H9 (cell line): ENCODE measurements around the gene OGG1. TPM values are rescaled to one million over a fixed set of nuclear protein-coding genes. Genes with fewer than 3 reads are reported as not detected.

ENCODE experiments used
- DNase-seq: peaks from one replicate; pipeline ENCODE4 v3.0.0-alpha.2; 2017
- H2AFZ ChIP-seq: one replicate; pipeline ENCODE4 v1.6.1; 2013; ENCODE audit warnings: mild to moderate bottlenecking, low read length, control low read depth, moderate library complexity
- H2AK5ac ChIP-seq: 2 replicates; pipeline ENCODE4 v1.6.1; 2013; ENCODE audit warnings: low read length, control low read depth, mixed read lengths; ENCODE audit not compliant: insufficient read length
- H2BK120ac ChIP-seq: one replicate; pipeline ENCODE4 v1.6.1; 2013; ENCODE audit warnings: low read depth, mild to moderate bottlenecking, low read length, control low read depth, inconsistent platforms; ENCODE audit not compliant: poor library complexity, severe bottlenecking
- H2BK12ac ChIP-seq: 2 replicates; pipeline ENCODE4 v1.6.1; 2013; ENCODE audit warnings: low read length, control low read depth, mixed read lengths, low read depth; ENCODE audit not compliant: insufficient read length
- H2BK15ac ChIP-seq: 2 replicates; pipeline ENCODE4 v1.6.1; 2013; ENCODE audit warnings: low read depth, low read length, control low read depth
- H2BK20ac ChIP-seq: one replicate; pipeline ENCODE4 v1.6.1; 2013; ENCODE audit warnings: low read depth, mild to moderate bottlenecking, low read length, control low read depth, inconsistent platforms; ENCODE audit not compliant: poor library complexity, severe bottlenecking
- H2BK5ac ChIP-seq: 2 replicates; pipeline ENCODE4 v1.6.1; 2013; ENCODE audit warnings: low read length, control low read depth, mixed read lengths; ENCODE audit not compliant: insufficient read length
- H3K14ac ChIP-seq: 2 replicates; pipeline ENCODE4 v1.6.1; 2013; ENCODE audit warnings: low read length, control low read depth; ENCODE audit not compliant: insufficient read depth
- H3K18ac ChIP-seq: 2 replicates; pipeline ENCODE4 v1.6.1; 2013; ENCODE audit warnings: low read depth, mild to moderate bottlenecking, mixed read lengths, low read length, control low read depth; ENCODE audit not compliant: insufficient read length
- H3K23ac ChIP-seq: 2 replicates; pipeline ENCODE4 v1.6.1; 2013; ENCODE audit warnings: low read length, control low read depth, mixed read lengths, low read depth; ENCODE audit not compliant: insufficient read length
- H3K23me2 ChIP-seq: 2 replicates; pipeline ENCODE4 v1.6.1; 2013; ENCODE audit warnings: low read depth, mild to moderate bottlenecking, mixed read lengths, low read length, control low read depth; ENCODE audit not compliant: insufficient read length, poor library complexity, severe bottlenecking
- H3K27ac ChIP-seq: 2 replicates; pipeline ENCODE4 v1.5.1; 2013; ENCODE audit warnings: low read length, control low read depth, mixed read lengths, low read depth; ENCODE audit not compliant: insufficient read length
- H3K27me3 ChIP-seq: 2 replicates; pipeline ENCODE4 v1.6.1; 2013; ENCODE audit warnings: low read length, control low read depth, inconsistent platforms; ENCODE audit not compliant: insufficient read depth
- H3K4ac ChIP-seq: 2 replicates; pipeline ENCODE4 v1.6.1; 2013; ENCODE audit warnings: low read depth, mild to moderate bottlenecking, control low read depth, inconsistent platforms, low read length, moderate library complexity
- H3K4me1 ChIP-seq: 2 replicates; pipeline ENCODE4 v1.6.1; 2013; ENCODE audit warnings: low read length, control low read depth, inconsistent platforms; ENCODE audit not compliant: insufficient read depth
- H3K4me2 ChIP-seq: 2 replicates; pipeline ENCODE4 v1.6.1; 2013; ENCODE audit warnings: low read length, control low read depth, mixed read lengths; ENCODE audit not compliant: insufficient read length, insufficient read depth
- H3K56ac ChIP-seq: 2 replicates; pipeline ENCODE4 v1.6.1; 2013; ENCODE audit warnings: low read depth, mild to moderate bottlenecking, mixed read lengths, low read length, control low read depth; ENCODE audit not compliant: insufficient read length
- H3K79me1 ChIP-seq: 2 replicates; pipeline ENCODE4 v1.6.1; 2013; ENCODE audit warnings: low read depth, mild to moderate bottlenecking, moderate library complexity, low read length, control low read depth, inconsistent platforms; ENCODE audit not compliant: insufficient read depth, poor library complexity, severe bottlenecking
- H3K79me2 ChIP-seq: 2 replicates; pipeline ENCODE4 v1.6.1; 2013; ENCODE audit warnings: low read length, control low read depth, inconsistent platforms; ENCODE audit not compliant: insufficient read depth
- H3K9ac ChIP-seq: 2 replicates; pipeline ENCODE4 v1.6.1; 2013; ENCODE audit warnings: low read length, control low read depth, mixed read lengths; ENCODE audit not compliant: insufficient read length; ENCODE audit errors: extremely low read depth
- H3K9me3 ChIP-seq: one replicate; pipeline ENCODE4 v1.6.1; 2013; ENCODE audit warnings: low read depth, low read length, inconsistent platforms; ENCODE audit not compliant: control insufficient read depth
- H3T11ph ChIP-seq: one replicate; pipeline ENCODE4 v1.6.1; 2013; ENCODE audit warnings: mild to moderate bottlenecking, low read length, control low read depth, inconsistent platforms
- H4K20me1 ChIP-seq: one replicate; pipeline ENCODE4 v1.6.1; 2013; ENCODE audit not compliant: control insufficient read depth, insufficient read length, insufficient read depth
- H4K5ac ChIP-seq: 2 replicates; pipeline ENCODE4 v1.6.1; 2013; ENCODE audit warnings: low read depth, mild to moderate bottlenecking, mixed read lengths, low read length, control low read depth; ENCODE audit not compliant: insufficient read length
- H4K8ac ChIP-seq: replicated peaks from 2 replicates; pipeline ENCODE4 v1.6.1; 2013; ENCODE audit warnings: low read length, control low read depth, mixed read lengths, low read depth; ENCODE audit not compliant: insufficient read length
- H4K91ac ChIP-seq: 2 replicates; pipeline ENCODE4 v1.6.1; 2013; ENCODE audit warnings: low read depth, mild to moderate bottlenecking, moderate library complexity, mixed read lengths, low read length, control low read depth; ENCODE audit not compliant: insufficient read length
- H3K27ac Mint-ChIP-seq, 3 experiments: 2 replicates in 2 of 3; 3 replicates in 1 of 3; pipeline ENCODE4 v1.8.0; 2020 to 2021; ENCODE audit warnings: mixed read lengths in 3 of 3, mild to moderate bottlenecking in 1 of 3, moderate library complexity in 1 of 3
- H3K27me3 Mint-ChIP-seq: 2 replicates; pipeline ENCODE4 v1.8.0; 2021; ENCODE audit warnings: low read depth, mild to moderate bottlenecking, moderate library complexity, mixed read lengths
- H3K36me3 Mint-ChIP-seq, 3 experiments: 2 replicates in 2 of 3; 3 replicates in 1 of 3; pipeline ENCODE4 v1.8.0; 2020 to 2021; ENCODE audit warnings: low read depth in 3 of 3, mixed read lengths in 3 of 3; ENCODE audit not compliant: insufficient read depth in 1 of 3
- H3K4me1 Mint-ChIP-seq, 2 experiments: 2 replicates each; pipeline ENCODE4 v1.8.0; 2020; ENCODE audit warnings: mixed read lengths in 2 of 2
- H3K4me3 Mint-ChIP-seq, 2 experiments: 2 replicates in 1 of 2; 3 replicates in 1 of 2; pipeline ENCODE4 v1.8.0; 2020 to 2021; ENCODE audit warnings: mild to moderate bottlenecking in 2 of 2, mixed read lengths in 2 of 2, moderate library complexity in 1 of 2
- H3K9me3 Mint-ChIP-seq, 2 experiments: 2 replicates in 1 of 2; 3 replicates in 1 of 2; pipeline ENCODE4 v1.8.0; 2020; ENCODE audit warnings: mild to moderate bottlenecking in 2 of 2, mixed read lengths in 2 of 2, moderate library complexity in 1 of 2
- WGBS: extraction: QIAGEN DNeasy Blood & Tissue Kit; methylation state at CpG from one replicate; pipeline ENCODE4 v1.1.7; 2013; ENCODE audit warnings: missing lambda C conversion rate, low lambda C conversion rate, mixed read lengths; ENCODE audit not compliant: insufficient read length; ENCODE audit errors: extremely low coverage; 5-methylcytosine and 5-hydroxymethylcytosine counted together
- total RNA-seq: library from RNA; stranded (reverse); gene quantifications from 2 replicates; pipeline ENCODE4 v1.2.1, GENCODE V29; 2021
- TF ChIP-seq, protein P1 (sequence below): fragments of 200-600 bp; sonication (generic); conservative IDR thresholded peaks from 3 replicates; pipeline ENCODE4 v1.8.0; 2021; ENCODE audit warnings: antibody characterized with exemption, mild to moderate bottlenecking

OGG1 gene
- total RNA-seq, 1 experiment from 2014 or later = 43.4 TPM

DNA sequence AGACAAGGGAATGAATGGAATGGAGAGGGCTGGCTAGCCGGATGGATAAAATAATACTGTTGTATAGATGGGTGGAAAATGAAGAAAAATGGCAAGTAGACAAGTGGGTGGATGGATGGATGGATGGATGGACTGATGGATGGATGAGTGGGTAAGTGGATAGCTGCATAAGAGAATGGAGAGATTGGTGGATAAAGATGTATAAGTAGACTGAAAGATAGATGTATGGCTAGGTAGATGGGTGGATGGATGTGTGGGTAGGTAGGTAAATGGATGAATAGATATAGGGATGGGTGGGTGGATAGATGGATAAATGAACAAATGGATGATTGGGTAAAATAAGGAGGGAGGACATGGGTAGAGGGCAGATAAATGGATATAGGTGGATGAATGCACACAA is 32.2 kb upstream of the OGG1 start:
- H3K27ac Mint-ChIP-seq = no peak overlapping the region
- Histone ChIP-seq H2AK5ac (no peak overlapping the region), H2BK5ac (no peak overlapping the region), H4K5ac (no peak overlapping the region), H2BK12ac (no peak overlapping the region), H4K8ac (no peak overlapping the region), H3K23ac (no peak overlapping the region), H4K20me1 (no peaks in the 10 kb centered on the region), H3K27me3 (no peaks in the 10 kb centered on the region), H4K91ac (no peak overlapping the region), H3T11ph (no peak overlapping the region), H2AFZ (no peak overlapping the region), H3K9ac (no peak overlapping the region), H2BK15ac (no peak overlapping the region), H3K79me1 (no peaks in the 10 kb centered on the region), H2BK120ac (no peak overlapping the region), H3K18ac (no peak overlapping the region), H3K4me1 (no peaks in the 10 kb centered on the region; the same call in 1 of the 2 replicates), H3K4ac (no peak overlapping the region), H3K79me2 (no peaks in the 10 kb centered on the region), H3K23me2 (no peaks in the 10 kb centered on the region), H3K4me2 (no peak overlapping the region), H3K56ac (no peak overlapping the region), H3K27ac (no peak overlapping the region), H2BK20ac (no peak overlapping the region), H3K9me3 (no peaks in the 10 kb centered on the region), H3K14ac (no peak overlapping the region)
- DNase-seq = no peak
- H3K4me3 Mint-ChIP-seq = no peak overlapping the region
- H3K27me3 Mint-ChIP-seq = peaks cover 6% of the 10 kb centered on the region
- no peaks in the 10 kb centered on the region for H3K36me3 Mint-ChIP-seq
- H3K9me3 Mint-ChIP-seq = no peaks in the 10 kb centered on the region
- H3K4me1 Mint-ChIP-seq = peaks cover 7 to 8% of the 10 kb centered on the region in 2 experiments
- WGBS = no CpG with 5 or more reads among the region's 1 CpG
- TF ChIP-seq, protein P1, sequence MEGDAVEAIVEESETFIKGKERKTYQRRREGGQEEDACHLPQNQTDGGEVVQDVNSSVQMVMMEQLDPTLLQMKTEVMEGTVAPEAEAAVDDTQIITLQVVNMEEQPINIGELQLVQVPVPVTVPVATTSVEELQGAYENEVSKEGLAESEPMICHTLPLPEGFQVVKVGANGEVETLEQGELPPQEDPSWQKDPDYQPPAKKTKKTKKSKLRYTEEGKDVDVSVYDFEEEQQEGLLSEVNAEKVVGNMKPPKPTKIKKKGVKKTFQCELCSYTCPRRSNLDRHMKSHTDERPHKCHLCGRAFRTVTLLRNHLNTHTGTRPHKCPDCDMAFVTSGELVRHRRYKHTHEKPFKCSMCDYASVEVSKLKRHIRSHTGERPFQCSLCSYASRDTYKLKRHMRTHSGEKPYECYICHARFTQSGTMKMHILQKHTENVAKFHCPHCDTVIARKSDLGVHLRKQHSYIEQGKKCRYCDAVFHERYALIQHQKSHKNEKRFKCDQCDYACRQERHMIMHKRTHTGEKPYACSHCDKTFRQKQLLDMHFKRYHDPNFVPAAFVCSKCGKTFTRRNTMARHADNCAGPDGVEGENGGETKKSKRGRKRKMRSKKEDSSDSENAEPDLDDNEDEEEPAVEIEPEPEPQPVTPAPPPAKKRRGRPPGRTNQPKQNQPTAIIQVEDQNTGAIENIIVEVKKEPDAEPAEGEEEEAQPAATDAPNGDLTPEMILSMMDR = no peak
